Heart left ventricle (tissue), 16 donors: ENCODE results near the gene FADS2. TPM values are rescaled to one million over a fixed set of nuclear protein-coding genes. Genes with fewer than 3 reads are reported as not detected.

Experiments
- ATAC-seq, 4 donors: fragments of 200-7000 bp; cut with Tn5 transposase; one replicate each; pipeline ENCODE4 v1.9.1; 2020 to 2022; ENCODE audit warnings: moderate library complexity in 4 of 4, mild to moderate bottlenecking in 3 of 4, moderate number of reproducible peaks in 1 of 4
- DNase-seq, 5 donors: peaks; one replicate each; pipeline ENCODE4 v3.0.0-alpha.2; 2020
- H3K27ac ChIP-seq, 12 donors: fragments of 200-600 bp; sonication (generic) in 4 of 12; one replicate each; pipeline versions ENCODE4 v1.5.0 to v1.8.0; 2016 to 2022; ENCODE audit warnings: mild to moderate bottlenecking in 2 of 12
- H3K27me3 ChIP-seq, 9 donors: fragments of 200-600 bp; sonication (generic) in 2 of 9; one replicate each; pipeline versions ENCODE4 v1.5.1 to v1.8.0; 2016 to 2022; ENCODE audit warnings: mild to moderate bottlenecking in 3 of 9
- H3K36me3 ChIP-seq, 9 donors: fragments of 200-600 bp; sonication (generic) in 2 of 9; one replicate each; pipeline versions ENCODE4 v1.5.0 to v1.8.0; 2018 to 2022; ENCODE audit warnings: mild to moderate bottlenecking in 2 of 9
- H3K4me1 ChIP-seq, 12 donors: fragments of 200-600 bp; sonication (generic) in 4 of 12; one replicate each; pipeline versions ENCODE4 v1.5.0 to v1.8.0; 2016 to 2022; ENCODE audit warnings: mild to moderate bottlenecking in 3 of 12
- H3K4me3 ChIP-seq, 12 donors: fragments of 200-600 bp; sonication (generic) in 4 of 12; one replicate each; pipeline versions ENCODE4 v1.5.0 to v1.8.0; 2017 to 2022; ENCODE audit warnings: mild to moderate bottlenecking in 9 of 12, moderate library complexity in 4 of 12
- H3K9me3 ChIP-seq, 12 donors: fragments of 200-600 bp; sonication (generic) in 4 of 12; one replicate each; pipeline versions ENCODE4 v1.5.0 to v1.8.0; 2016 to 2022; ENCODE audit warnings: mild to moderate bottlenecking in 1 of 12
- CTCF ChIP-seq, 12 donors: fragments of 200-600 bp; sonication (generic) in 4 of 12; IDR thresholded peaks; one replicate each; pipeline versions ENCODE4 v1.5.0 to v1.8.0; 2018 to 2022; ENCODE audit warnings: antibody characterized with exemption in 12 of 12, mild to moderate bottlenecking in 5 of 12
- POLR2A ChIP-seq, 2 donors: fragments of 450-650 bp; IDR thresholded peaks; one replicate each; pipeline ENCODE4 v1.6.1; 2017; ENCODE audit warnings: antibody characterized with exemption in 2 of 2, mild to moderate bottlenecking in 2 of 2, moderate library complexity in 2 of 2
- WGBS, 4 donors: extraction: QIAGEN DNeasy Blood & Tissue Kit in 2 of 4; methylation state at CpG; one replicate each; pipeline versions ENCODE4 v1.1.5 to v1.1.7; 2013 to 2018; 5-methylcytosine and 5-hydroxymethylcytosine counted together
- intact Hi-C, 10 donors: fragments of 100-400 bp; cut with DNase I; formaldehyde crosslinking; loops; one replicate each; pipeline versions ENCODE4 v1.11.1 to v1.14.2; 2022
- microRNA counts, 2 donors: library from miRNA; unstranded; fragments of <30 nt; microRNA quantifications; one replicate each; lab custom pipeline; 2016
- microRNA-seq, 4 donors: library from miRNA; unstranded; fragments of <30 nt; microRNA quantifications; one replicate each; pipeline versions ENCODE4 to v1.2.0, GENCODE V29; 2017 to 2020
- polyA plus RNA-seq, 2 donors: library from polyadenylated mRNA; stranded (reverse); fragments of 200-250 nt; gene quantifications; one replicate each; pipeline ENCODE4 v1.2.3, GENCODE V29; 2013
- total RNA-seq, 9 donors: library from RNA; depleted of rRNA in 2 of 9; stranded (reverse); fragments of >200 nt in 2 of 9; fragmentation: NEBNext Ultra II Directional in 3 of 9; extraction: Animal tissue kit (Norgen Biotek cat#: 25700) in 3 of 9; gene quantifications; one replicate each; pipeline versions ENCODE4 v1.1.0 to v1.2.4, GENCODE V29; 2016 to 2023
- donor health status: ischemic (EF 13 %, LVEDD 7.1; RV severe dilation, severe dysfunction).
- donor health status: healthy with polysubstance abuse.
- donor health status: DM: no; HTN: yes; CAD: no.
- donor health status: DM: no; HTN: no; CAD: no.
- donor health status: ischemic (EF 25% LVEDD 6.9; RV normal size, moderate dysfunction).
- donor health status: ischemic (EF 25% LVEDD 5.7; RV mildly dilated, moderate dysfunction).
- donor health status: healthy.
- donor health status: DM: yes; HTN: yes; CAD: no.
- donor health status: ischemic (EF 35%, LVEDD 5.7; RV mildly dilated, moderate dysfunction).
- donor health status: nonischemic (EF 11% LVEDD 7.7; RV severe dilation, severe dysfunction).
- donor health status: DM: yes; HTN: yes; CAD: no.
- donor health status: PGD.
- donor health status: ischemic (EF 29% LVEDD 5.4; RV normal size, mild dysfunction).
- donor health status: nonischemic (EF 23%, LVEDD 6.1; RV moderate dilation, normal function).

The FADS2 gene
- total and polyA plus RNA-seq, 11 donors: 2.6 to 43.6 (median 19.2) TPM

- Histone ChIP-seq H3K4me3 (peak overlapping the region; percentile 37 to 85 (median 68)), H3K36me3 (no peaks in the 10 kb centered on the region), H3K27me3 (peaks cover 0 to 5% (median 0%) of the 10 kb centered on the region in 9 donors), H3K4me1 (peaks cover 0 to 68% (median 27%) of the 10 kb centered on the region in 12 donors), H3K27ac (peak overlapping the region; percentile 26 to 92 (median 78)), H3K9me3 (no peaks in the 10 kb centered on the region)
- intact Hi-C loops: no loop called here
- DNase-seq (peak in 1 of 5 donors; percentile 30), ATAC-seq (no peak)
- no peak for TF ChIP-seq CTCF (IDR thresholded peaks at IDR 0.05)
- no peak for TF ChIP-seq POLR2A (IDR thresholded peaks at IDR 0.05)
- WGBS, 4 donors: 6 to 16% (median 7%) methylated on average over 20 to 32 of the region's 32 CpGs
Observed at GRCh38 chr11:61916737-61917333, 88.7 kb downstream of the FADS2 start.

MicroRNAs encoded within 50 kb of the gene (microRNA counts, 767-probe panel; counts per million panel counts)
- 1,700 to 1,966 counts per million in 2 donors for microRNA hsa-miR-1908 (lab: Ali Mortazavi, UCI)
- microRNA hsa-miR-611 (lab: Ali Mortazavi, UCI): 0 to 71.6 counts per million in 2 donors

Small RNAs within 50 kb of the gene (microRNA-seq; reads per million reads assigned to microRNA genes)
- gene MIR6746: 2.2 to 8.5 (median 4.4) reads per million in 4 donors

Other genes with a start within 250 kb of the FADS2 start
- 10 to 100 TPM; 12.4 to 22.7 (median 17.4) TPM for gene SYT7, start 247.2 kb upstream of the FADS2 start, total RNA-seq
- gene SYT7, start 247.2 kb upstream of the FADS2 start, polyA plus RNA-seq: 10 to 100 TPM; 13.0 to 34.7 TPM
- gene DAGLA, start 147.9 kb upstream of the FADS2 start, total RNA-seq: 1 to 10 TPM; 2.4 to 5.6 (median 3.8) TPM
- gene DAGLA, start 147.9 kb upstream of the FADS2 start, polyA plus RNA-seq: 1 to 10 TPM; 2.2 to 3.3 TPM
- 10 to 100 TPM in 1 of 9 donors, under 1 TPM in 6, not detected in 2; 0.20 to 41.2 (median 0.32) TPM for gene MYRF, start 75.7 kb upstream of the FADS2 start, total RNA-seq
- gene MYRF, start 75.7 kb upstream of the FADS2 start, polyA plus RNA-seq: under 1 TPM; 0.11 to 0.18 TPM
- 100 to 1,000 TPM in 7 of 9 donors, 10 to 100 TPM in 2; 48.0 to 129 (median 103) TPM for gene TMEM258, start 35.7 kb upstream of the FADS2 start, total RNA-seq
- 100 to 1,000 TPM; 119 to 139 TPM for gene TMEM258, start 35.7 kb upstream of the FADS2 start, polyA plus RNA-seq
- gene FEN1, start 35.4 kb upstream of the FADS2 start, total RNA-seq: 10 to 100 TPM in 1 of 9 donors, 1 to 10 TPM in 8; 3.9 to 13.7 (median 6.8) TPM
- gene FEN1, start 35.4 kb upstream of the FADS2 start, polyA plus RNA-seq: 10 to 100 TPM in 1 of 2 donors, 1 to 10 TPM in 1; 2.6 to 11.9 TPM
- gene FADS1, start 11.3 kb upstream of the FADS2 start, total RNA-seq: 10 to 100 TPM; 16.9 to 37.6 (median 23.6) TPM
- gene FADS1, start 11.3 kb upstream of the FADS2 start, polyA plus RNA-seq: 10 to 100 TPM; 14.3 to 72.6 TPM
- gene FADS3, start 63.2 kb downstream of the FADS2 start, total RNA-seq: 100 to 1,000 TPM in 3 of 9 donors, 10 to 100 TPM in 6; 53.2 to 147 (median 79.6) TPM
- gene FADS3, start 63.2 kb downstream of the FADS2 start, polyA plus RNA-seq: 100 to 1,000 TPM in 1 of 2 donors, 10 to 100 TPM in 1; 65.6 to 237 TPM
- 10 to 100 TPM in 3 of 9 donors, 1 to 10 TPM in 6; 4.7 to 22.0 (median 7.7) TPM for gene RAB3IL1, start 89.3 kb downstream of the FADS2 start, total RNA-seq
- 1 to 10 TPM; 6.0 to 7.5 TPM for gene RAB3IL1, start 89.3 kb downstream of the FADS2 start, polyA plus RNA-seq
- 1 to 10 TPM in 4 of 9 donors, under 1 TPM in 5; 0.64 to 4.4 (median 0.94) TPM for gene BEST1, start 122.1 kb downstream of the FADS2 start, total RNA-seq
- 1 to 10 TPM; 2.1 to 2.8 TPM for gene BEST1, start 122.1 kb downstream of the FADS2 start, polyA plus RNA-seq
- gene FTH1, start 139.3 kb downstream of the FADS2 start, total RNA-seq: 1,000 to 10,000 TPM; 1,764 to 5,397 (median 2,454) TPM
- 1,000 to 10,000 TPM; 2,334 to 3,498 TPM for gene FTH1, start 139.3 kb downstream of the FADS2 start, polyA plus RNA-seq